HG03378 (cell line): ENCODE results near the gene DNLZ.

Experiments used
- ATAC-seq: cut with Tn5 transposase; IDR thresholded peaks from one replicate; pipeline ENCODE4 v1.9.1; 2021; ENCODE audit warnings: mild to moderate bottlenecking, moderate library complexity; ENCODE audit not compliant: unreplicated experiment

DNLZ gene

DNA sequence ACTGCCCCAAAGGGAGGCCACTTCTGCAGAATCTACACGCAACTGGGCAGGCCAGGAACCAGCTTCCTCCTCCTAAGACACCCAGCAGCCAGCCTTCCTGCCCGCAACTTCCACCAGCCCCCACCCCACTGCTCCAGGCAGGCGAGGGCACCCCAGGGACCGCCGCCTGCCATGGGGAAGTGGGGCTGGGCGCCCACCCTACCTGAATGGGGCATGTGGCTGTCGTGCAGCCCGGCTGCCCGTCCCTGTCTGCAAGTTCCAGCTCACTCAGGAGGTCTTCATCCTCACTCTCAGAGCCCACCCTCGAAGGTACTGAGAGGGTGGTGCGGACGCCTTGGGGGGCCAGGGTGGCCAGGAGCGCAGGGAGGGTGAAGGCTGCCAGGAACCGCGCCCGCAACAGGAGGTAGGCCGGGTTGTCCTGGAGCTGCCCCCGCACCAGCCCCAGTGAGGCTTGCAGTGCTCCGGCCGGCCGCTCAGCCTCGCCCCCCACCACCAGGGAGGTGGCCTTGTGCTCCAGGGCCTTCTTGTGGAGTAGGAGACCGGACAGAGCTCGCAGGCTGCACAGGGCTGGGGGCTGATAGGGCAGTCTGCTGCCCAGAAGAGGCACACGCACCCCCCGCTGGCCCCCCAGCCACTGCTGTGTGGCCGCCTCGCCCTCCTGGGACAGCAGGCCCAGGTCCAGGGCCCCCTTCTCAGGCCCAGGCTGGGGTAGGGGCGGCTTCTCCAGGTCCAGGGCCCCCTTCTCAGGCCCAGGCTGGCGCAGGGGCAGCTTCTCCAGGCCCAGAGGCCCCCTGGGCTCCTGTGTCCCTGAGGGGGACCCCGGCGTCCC, 14.0 kb upstream of the DNLZ start:
- ATAC-seq, result no peak

DNA sequence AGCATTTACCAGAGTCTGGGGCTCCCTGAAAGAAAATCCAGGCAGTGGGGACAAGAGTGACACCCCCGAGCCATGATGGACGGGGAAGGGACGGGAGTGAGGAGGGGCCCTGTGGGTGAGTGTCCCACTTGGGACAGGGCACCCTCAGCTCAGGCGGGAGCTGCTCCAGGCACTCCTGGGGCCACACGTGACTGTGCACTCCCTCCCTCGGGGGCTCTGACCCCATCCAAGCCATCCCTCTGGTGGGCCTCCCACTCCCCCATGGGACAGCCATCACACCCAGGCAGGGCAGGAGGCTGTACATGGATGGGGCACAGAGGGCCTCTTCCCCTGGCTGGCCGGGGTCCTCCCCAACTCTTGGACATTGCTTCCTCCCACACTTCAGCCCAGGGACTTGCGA, 12.9 kb upstream of the DNLZ start:
- no peak for ATAC-seq

DNA sequence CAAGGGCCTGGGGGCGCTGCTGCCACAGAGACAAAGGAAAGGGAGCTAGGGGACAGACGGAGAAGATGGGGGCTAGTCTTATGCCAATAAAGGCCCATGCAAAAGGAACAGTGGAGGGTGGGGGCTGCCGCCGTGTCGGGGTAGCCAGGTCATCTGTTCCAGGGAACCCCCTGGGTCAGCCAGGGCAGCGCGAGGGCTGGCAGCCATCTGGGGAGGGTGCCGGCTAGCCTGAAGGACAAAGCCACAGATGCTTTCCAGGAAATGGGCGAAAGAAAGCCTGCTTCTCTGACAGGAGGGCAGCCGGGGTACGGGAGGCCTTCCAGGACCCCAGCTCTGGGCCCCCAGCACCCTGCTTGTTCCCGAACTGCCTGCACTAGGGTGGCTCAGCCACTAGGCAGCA, 11.6 kb upstream of the DNLZ start:
- no peak for ATAC-seq

DNA sequence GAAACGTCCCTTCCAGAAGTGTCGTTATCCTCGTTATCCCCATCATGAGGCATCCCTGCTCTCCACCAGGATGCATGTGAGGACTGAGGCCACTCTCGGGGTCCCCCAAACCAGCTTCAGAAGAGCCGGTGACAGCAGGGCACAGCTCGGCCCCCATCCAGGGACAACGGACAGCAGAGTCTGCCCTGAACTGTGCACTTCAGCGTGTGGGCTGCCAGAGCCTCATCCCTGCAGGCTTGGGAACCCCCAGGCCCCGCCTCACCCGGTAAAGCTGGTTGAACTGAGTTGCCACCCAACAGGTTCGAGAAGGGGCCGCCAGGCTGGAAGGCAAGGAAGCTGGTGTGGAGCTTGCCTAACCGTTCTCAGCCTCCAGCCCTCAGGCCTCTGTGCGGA, 10.6 kb upstream of the DNLZ start:
- ATAC-seq, result no peak

DNA sequence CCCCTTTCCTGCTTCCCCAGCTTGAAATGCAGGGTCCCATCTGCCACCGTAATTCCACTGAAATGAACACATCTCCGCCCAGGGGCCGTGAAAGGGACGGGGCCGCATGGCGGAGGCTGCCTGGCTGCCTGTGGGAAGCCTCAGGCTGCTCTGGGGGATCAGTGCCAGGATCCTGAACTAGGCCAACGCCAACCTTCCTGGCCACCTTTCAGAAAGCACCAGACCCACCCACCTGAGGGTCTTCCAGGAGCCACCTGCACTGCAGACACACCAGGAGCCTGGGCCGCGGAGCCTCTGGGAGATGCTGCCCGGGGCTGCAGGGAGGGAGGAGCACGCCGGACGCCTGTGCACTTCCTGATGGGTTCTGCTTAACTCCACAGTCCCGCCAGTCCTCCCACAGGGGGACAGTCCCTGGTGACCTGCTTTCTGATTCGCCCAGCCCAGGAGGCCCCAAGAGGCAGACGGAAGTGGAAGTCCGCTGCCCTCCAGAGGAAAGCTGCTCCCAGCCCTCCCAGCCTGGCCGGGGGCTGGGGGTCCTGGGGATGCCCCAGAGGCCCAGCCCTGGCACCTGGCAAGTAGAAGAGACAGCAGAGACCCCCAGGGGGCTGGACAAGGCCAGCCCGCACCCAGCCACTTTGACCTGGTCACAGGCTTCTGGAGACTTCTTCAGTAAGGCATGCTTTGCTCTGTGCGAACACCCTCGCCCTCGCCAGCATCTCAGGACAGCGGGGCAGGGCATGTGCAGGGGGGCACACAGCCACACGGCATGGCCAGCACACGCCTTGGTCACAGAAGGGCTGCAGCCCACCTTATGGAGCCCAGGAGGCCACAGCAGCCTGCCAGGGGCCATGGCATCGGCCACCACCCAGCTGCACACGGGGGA, 10.0 kb upstream of the DNLZ start, which contains the start of gene CARD9:
Gene CARD9 (minus strand): TSS at position 370 of the 883 bp plus-strand sequence. CDS start 1,591 bp downstream, outside the sequence.
- ATAC-seq, result no peak

DNA sequence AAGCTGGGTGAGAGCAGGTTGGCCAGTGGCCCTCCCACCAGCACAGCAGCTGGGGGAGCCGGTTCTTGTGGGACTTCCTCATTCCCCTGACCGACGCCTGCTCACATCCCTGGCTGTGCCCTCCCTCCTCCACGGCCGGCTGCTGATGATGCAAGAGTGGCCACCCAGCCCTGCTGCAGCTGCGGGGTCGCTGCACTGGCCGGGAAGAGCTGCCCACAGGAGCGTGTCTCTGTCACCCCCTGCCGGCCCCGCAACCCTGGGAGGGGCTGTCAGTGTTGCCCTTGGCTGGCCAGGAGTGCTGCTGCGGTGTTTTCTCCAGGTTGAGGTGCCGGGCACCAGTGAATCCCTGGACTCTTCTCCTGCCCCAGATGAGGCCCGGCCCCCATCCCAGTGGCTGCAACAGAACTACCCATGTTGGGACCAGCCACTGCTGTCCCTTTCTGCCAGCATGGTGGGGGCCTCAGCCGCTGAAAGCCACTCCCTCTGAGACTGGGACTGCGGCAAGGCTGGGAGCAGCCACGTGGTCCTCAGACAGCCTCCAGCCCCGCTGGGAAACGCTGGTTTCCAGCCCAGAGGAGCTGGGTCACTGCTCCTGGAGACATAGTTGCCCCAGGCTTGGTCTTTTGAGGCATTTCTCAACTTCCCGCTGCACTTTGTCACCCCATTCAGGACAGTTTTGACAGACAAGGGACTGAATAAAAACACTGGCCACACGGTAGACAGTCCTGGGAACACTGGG, 9.2 kb upstream of the DNLZ start:
- no peak for ATAC-seq

GRCh38 chr9:136372006-136372405, 8.5 kb upstream of the DNLZ start:
- no peak for ATAC-seq

- no peak for ATAC-seq
Measured at GRCh38 chr9:136371533-136371880, 8.0 kb upstream of the DNLZ start.

- no peak for ATAC-seq
Measured at GRCh38 chr9:136370687-136371532, 7.4 kb upstream of the DNLZ start.

DNA sequence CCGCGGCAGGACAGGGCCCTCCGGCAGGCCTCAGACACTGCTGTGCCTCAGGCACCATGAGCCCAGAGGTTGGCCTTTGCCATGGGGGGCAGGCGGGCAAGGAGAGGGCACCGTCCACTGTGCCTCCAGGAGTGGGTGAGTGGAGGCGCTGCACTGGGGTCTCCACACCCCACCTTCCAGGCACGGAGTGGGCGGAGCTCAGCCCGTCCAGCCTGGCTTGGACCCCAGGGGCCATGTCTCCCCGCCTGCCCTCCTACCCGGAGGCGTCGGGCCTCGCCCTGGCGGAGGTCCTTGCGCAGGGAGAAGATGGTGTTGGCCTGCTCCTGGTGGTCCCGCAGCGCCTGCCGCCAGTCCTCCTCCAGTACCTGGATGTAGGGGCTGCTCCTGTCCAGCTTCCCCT, 6.5 kb upstream of the DNLZ start:
- ATAC-seq, result no peak

GRCh38 chr9:136368190-136368589, 4.6 kb upstream of the DNLZ start:
- no peak for ATAC-seq

- ATAC-seq, result no peak
Measured at GRCh38 chr9:136367296-136368145, 4.0 kb upstream of the DNLZ start.

GRCh38 chr9:136366826-136367225, 3.3 kb upstream of the DNLZ start:
- no peak for ATAC-seq

- no peak for ATAC-seq
Measured at GRCh38 chr9:136365775-136366222, 2.3 kb upstream of the DNLZ start.

DNA sequence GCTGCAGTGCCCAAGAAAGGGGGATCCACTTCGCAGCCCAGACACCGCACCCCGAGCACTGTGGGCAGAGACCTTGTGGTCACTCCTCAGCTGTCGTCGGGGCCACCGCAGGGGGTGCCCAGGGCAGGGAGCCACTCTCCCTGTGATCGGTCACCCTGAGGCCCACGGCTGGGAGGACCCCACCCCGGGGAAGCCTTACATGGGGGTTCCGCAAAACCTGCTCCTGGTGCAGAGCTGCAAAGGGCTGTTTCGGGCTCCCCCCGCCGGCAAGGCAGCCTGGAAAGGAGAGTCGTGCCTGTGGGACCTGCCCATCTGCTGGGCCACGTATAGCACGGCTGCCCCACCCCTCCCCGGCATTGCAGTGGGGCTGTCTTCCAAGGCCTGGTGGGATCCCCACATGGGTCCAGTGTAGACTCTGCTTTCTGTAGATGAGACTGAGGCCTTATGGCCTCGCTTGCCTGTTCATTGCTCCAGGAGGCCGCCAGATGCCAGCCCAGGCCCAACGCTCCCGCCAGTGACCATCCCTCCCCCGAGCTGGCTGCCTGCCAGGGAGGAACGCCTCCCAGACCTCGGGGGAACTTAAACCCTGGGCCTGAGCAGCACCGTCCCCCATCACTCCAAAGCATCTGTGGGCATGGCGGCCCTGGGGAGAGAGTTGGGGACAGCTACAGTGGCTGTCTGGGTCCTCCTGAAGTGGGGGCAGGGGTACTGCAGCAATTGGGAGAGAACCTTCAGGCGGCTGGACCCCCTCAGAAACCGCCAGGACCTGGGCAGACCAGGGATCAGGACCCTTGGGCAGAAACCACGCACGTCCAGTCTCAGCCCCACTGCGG, 1.6 kb upstream of the DNLZ start:
- no peak for ATAC-seq

DNA sequence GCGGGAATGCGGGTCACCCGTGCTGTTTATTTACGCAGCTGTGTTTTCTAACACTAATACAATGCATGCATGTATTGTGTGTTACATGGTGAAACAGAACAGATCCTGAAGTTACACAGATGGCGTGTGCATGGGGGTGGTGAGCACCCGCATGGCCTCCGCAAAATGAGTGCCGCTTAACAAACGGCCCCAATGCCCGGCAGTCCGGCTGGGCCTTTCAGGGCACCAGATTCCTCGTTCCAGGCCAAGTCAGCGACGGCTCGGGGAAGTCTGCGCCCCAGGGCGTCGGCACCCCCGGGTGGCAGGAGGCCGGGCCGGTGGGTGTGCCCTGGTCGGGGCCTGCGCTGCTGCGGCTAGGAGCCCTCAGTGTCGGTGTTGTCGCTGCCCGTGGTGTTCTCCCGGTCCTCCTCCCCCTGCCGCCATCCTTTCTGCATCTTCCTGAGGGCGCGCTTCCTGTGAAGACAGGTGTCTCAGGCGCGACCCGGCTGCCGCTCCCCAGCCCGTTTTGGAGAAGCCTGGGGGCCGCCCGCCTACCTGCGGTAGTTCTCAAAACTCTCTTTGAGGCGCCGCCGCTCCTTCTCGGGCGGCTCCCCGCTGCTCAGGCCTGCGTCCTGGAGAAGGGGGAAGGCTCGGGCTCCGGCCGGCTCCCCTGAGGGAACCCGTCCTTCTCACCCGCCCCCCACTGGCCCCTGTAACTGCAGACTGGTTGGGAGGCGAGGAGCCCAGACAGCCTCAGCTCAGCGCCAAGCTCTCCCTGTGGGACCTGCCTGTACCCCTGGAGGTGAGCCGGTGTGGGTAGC, 605 bp upstream of the DNLZ start:
- peak; percentile 10 for ATAC-seq

GRCh38 chr9:136362450-136362784, 1.1 kb downstream of the DNLZ start:
- ATAC-seq, result no peak
